IMR-90 (cell line): ENCODE results near the gene ULK1. TPM values are rescaled to one million over a fixed set of nuclear protein-coding genes. Genes with fewer than 3 reads are reported as not detected.

ENCODE experiments used
- ATAC-seq: fragments of 200-7000 bp; cut with Tn5 transposase; 2 replicates; pipeline ENCODE4 v1.9.1; 2020; ENCODE audit warnings: low read depth, mild to moderate bottlenecking, moderate library complexity
- BruUV-seq: library from RNA; stranded (reverse); fragments of 400-500 nt; replicated peaks from 2 replicates; lab custom pipeline; 2021; lab: Mats Ljungman, UMichigan
- CTCF ChIA-PET: fragments of 300-600 bp; formaldehyde crosslinking; extraction: SDS; loops from one replicate; lab custom pipeline; 2021; ENCODE audit warnings: antibody characterized with exemption; lab: Yijun Ruan, JAX
- POLR2A ChIA-PET: fragments of 300-600 bp; sonication (Branson Sonifier 250); formaldehyde crosslinking; loops from one replicate; lab custom pipeline; 2022; ENCODE audit warnings: antibody characterized with exemption; ENCODE audit not compliant: unreplicated experiment; lab: Charles Lee
- DNase-seq: peaks from one replicate; pipeline ENCODE4 v3.0.0; 2013
- H2AFZ ChIP-seq: replicated peaks from 2 replicates; pipeline ENCODE3; 2013; ENCODE audit warnings: low read length, mild to moderate bottlenecking; ENCODE audit not compliant: poor library complexity
- H2AK5ac ChIP-seq: 2 replicates; pipeline ENCODE4 v1.6.1; 2013; ENCODE audit warnings: low read depth, low read length, inconsistent platforms
- H2AK9ac ChIP-seq: replicated peaks from 2 replicates; pipeline ENCODE3; 2013; ENCODE audit warnings: mild to moderate bottlenecking, low read depth, low read length, moderate library complexity; ENCODE audit not compliant: poor library complexity
- H2BK120ac ChIP-seq: 2 replicates; pipeline ENCODE4 v1.6.1; 2013; ENCODE audit warnings: low read depth, low read length, inconsistent platforms
- H2BK15ac ChIP-seq: 3 replicates; pipeline ENCODE4 v1.6.1; 2013; ENCODE audit warnings: low read depth, low read length, inconsistent platforms
- H2BK20ac ChIP-seq: 2 replicates; pipeline ENCODE4 v1.6.1; 2013; ENCODE audit warnings: low read depth, mild to moderate bottlenecking, inconsistent platforms, low read length, moderate library complexity
- H2BK5ac ChIP-seq: 2 replicates; pipeline ENCODE4 v1.6.1; 2013; ENCODE audit warnings: mild to moderate bottlenecking, low read depth, low read length, inconsistent platforms; ENCODE audit not compliant: poor library complexity, severe bottlenecking
- H3K14ac ChIP-seq: replicated peaks from 2 replicates; pipeline ENCODE4 v1.6.1; 2013; ENCODE audit warnings: low read depth, low read length, inconsistent platforms
- H3K18ac ChIP-seq: 2 replicates; pipeline ENCODE4 v1.6.1; 2013; ENCODE audit warnings: low read depth, low read length, control low read depth
- H3K23ac ChIP-seq: 2 replicates; pipeline ENCODE4 v1.6.1; 2013; ENCODE audit warnings: low read depth, low read length, inconsistent platforms
- H3K27ac ChIP-seq: 2 replicates; pipeline ENCODE4 v1.5.1; 2013; ENCODE audit warnings: mild to moderate bottlenecking, control low read depth, low read length; ENCODE audit not compliant: insufficient read depth
- H3K27me3 ChIP-seq: 2 replicates; pipeline ENCODE4 v1.6.1; 2013; ENCODE audit warnings: low read length; ENCODE audit not compliant: control insufficient read depth, insufficient read depth
- H3K36me3 ChIP-seq: 2 replicates; pipeline ENCODE4 v1.6.1; 2013; ENCODE audit warnings: low read length, mixed read lengths; ENCODE audit not compliant: control insufficient read depth, insufficient read depth
- H3K4ac ChIP-seq: 2 replicates; pipeline ENCODE4 v1.6.1; 2013; ENCODE audit warnings: low read depth, low read length, inconsistent platforms
- H3K4me1 ChIP-seq: 2 replicates; pipeline ENCODE4 v1.6.1; 2013; ENCODE audit warnings: low read length, mixed read lengths; ENCODE audit not compliant: control insufficient read depth, insufficient read depth
- H3K4me2 ChIP-seq: 2 replicates; pipeline ENCODE4 v1.6.1; 2013; ENCODE audit warnings: low read depth, mild to moderate bottlenecking, control low read depth, low read length, moderate library complexity
- H3K4me3 ChIP-seq: 2 replicates; pipeline ENCODE4 v1.5.1; 2013; ENCODE audit warnings: low read depth, mild to moderate bottlenecking, control low read depth, low read length, moderate library complexity; ENCODE audit not compliant: insufficient read depth
- H3K56ac ChIP-seq: 2 replicates; pipeline ENCODE4 v1.6.1; 2013; ENCODE audit warnings: low read length, inconsistent platforms; ENCODE audit not compliant: insufficient read depth; ENCODE audit errors: extremely low read depth
- H3K79me1 ChIP-seq, 2 experiments: 2 replicates each; pipeline ENCODE4 v1.6.1; 2013; ENCODE audit warnings: low read length in 2 of 2, inconsistent platforms in 1 of 2, low read depth in 1 of 2
- H3K9ac ChIP-seq: 2 replicates; pipeline ENCODE4 v1.6.1; 2013; ENCODE audit warnings: low read depth, low read length, control low read depth
- H3K9me1 ChIP-seq: 2 replicates; pipeline ENCODE4 v1.6.1; 2013; ENCODE audit warnings: low read length, inconsistent platforms; ENCODE audit not compliant: insufficient read depth
- H3K9me3 ChIP-seq: 2 replicates; pipeline ENCODE4 v1.6.1; 2013; ENCODE audit warnings: low read length; ENCODE audit not compliant: control insufficient read depth, insufficient read depth
- H4K20me1 ChIP-seq: 2 replicates; pipeline ENCODE4 v1.6.1; 2013; ENCODE audit warnings: low read length, inconsistent platforms; ENCODE audit not compliant: insufficient read depth
- H4K5ac ChIP-seq: 2 replicates; pipeline ENCODE4 v1.6.1; 2013; ENCODE audit warnings: mild to moderate bottlenecking, low read depth, low read length, control low read depth
- H4K8ac ChIP-seq, 2 experiments: 2 replicates each; pipeline ENCODE4 v1.6.1; 2013; ENCODE audit warnings: low read depth in 2 of 2, low read length in 2 of 2, control low read depth in 1 of 2, inconsistent platforms in 1 of 2
- H4K91ac ChIP-seq: 2 replicates; pipeline ENCODE4 v1.6.1; 2013; ENCODE audit warnings: low read depth, low read length, inconsistent platforms; ENCODE audit not compliant: insufficient read depth
- BHLHE40 ChIP-seq: fragments of 150-350 bp; IDR thresholded peaks from 2 replicates; pipeline ENCODE4 v1.6.1; 2016; ENCODE audit warnings: mild to moderate bottlenecking, low read depth, low read length
- CEBPB ChIP-seq: IDR thresholded peaks from 2 replicates; pipeline ENCODE4 v1.6.1; 2012; ENCODE audit warnings: low read depth, low read length, improper control_type of control experiment
- FOS ChIP-seq: fragments of 150-350 bp; IDR thresholded peaks from 2 replicates; pipeline ENCODE4 v1.6.1; 2016; ENCODE audit warnings: low read depth, low read length
- MAZ ChIP-seq: IDR thresholded peaks from 2 replicates; pipeline ENCODE4 v1.6.1; 2012; ENCODE audit warnings: low read depth, mild to moderate bottlenecking, low read length, improper control_type of control experiment, moderate library complexity, borderline replicate concordance
- MXI1 ChIP-seq: IDR thresholded peaks from 2 replicates; pipeline ENCODE4 v1.6.1; 2012; ENCODE audit warnings: low read depth, mild to moderate bottlenecking, low read length, moderate library complexity, borderline replicate concordance
- NFE2L2 ChIP-seq: fragments of 150-350 bp; IDR thresholded peaks from 2 replicates; pipeline ENCODE4 v1.6.1; 2016; ENCODE audit warnings: low read depth, mild to moderate bottlenecking, low read length
- POLR2A ChIP-seq: IDR thresholded peaks from 2 replicates; pipeline ENCODE4 v1.6.1; 2012; ENCODE audit warnings: mild to moderate bottlenecking, low read depth, low read length
- RAD21 ChIP-seq: IDR thresholded peaks from 2 replicates; pipeline ENCODE4 v1.6.1; 2012; ENCODE audit warnings: low read length, improper control_type of control experiment
- SMC3 ChIP-seq: fragments of 150-350 bp; IDR thresholded peaks from 2 replicates; pipeline ENCODE4 v1.6.1; 2016; ENCODE audit warnings: low read depth, mild to moderate bottlenecking, antibody characterized with exemption, low read length, moderate library complexity
- WGBS, 2 experiments: methylation state at CpG; one replicate each; pipeline versions ENCODE4 v1.1.5 to v1.1.7; 2013; ENCODE audit warnings: missing lambda C conversion rate in 2 of 2; ENCODE audit not compliant: insufficient read length in 1 of 2; ENCODE audit errors: extremely low coverage in 2 of 2; 5-methylcytosine and 5-hydroxymethylcytosine counted together
- dilution Hi-C: fragments of 300-500 bp; cut with HindIII; formaldehyde crosslinking; loops from one replicate; pipeline ENCODE4 v1.14.3; 2018; ENCODE audit warnings: low sequenced_read_pairs; ENCODE audit not compliant: unreplicated experiment
- in situ Hi-C: fragments of 300-500 bp; cut with MboI; formaldehyde crosslinking; loops from 3 replicates; pipeline ENCODE4 v1.14.3; 2019; ENCODE audit warnings: low sequenced_read_pairs, inconsistent platforms, mixed read lengths
- intact Hi-C: fragments of 100-400 bp; cut with micrococcal nuclease; formaldehyde crosslinking; loops from 2 replicates; pipeline ENCODE4 v1.10.0; 2022
- polyA plus RNA-seq, 3 experiments: library from polyadenylated mRNA; depleted of rRNA; stranded (reverse); fragments of >200 nt; gene quantifications; 2 replicates each; pipeline ENCODE4 v1.2.3, GENCODE V29; 2012; ENCODE audit warnings: low replicate concordance in 1 of 3
- total RNA-seq: library from RNA; depleted of rRNA; stranded (reverse); fragments of >200 nt; gene quantifications from 2 replicates; pipeline ENCODE4 v1.2.3, GENCODE V29; 2012
- TF ChIP-seq, protein P1 (sequence below): conservative IDR thresholded peaks from 2 replicates; pipeline ENCODE4 v1.5.1; 2012; ENCODE audit warnings: mild to moderate bottlenecking, low read depth, low read length, improper control_type of control experiment

The ULK1 gene
- total and polyA plus RNA-seq, 2 of the 4 experiments (the other 2 are of a cell fraction): 1.8 to 19.2 TPM

GRCh38 chr12:131947482-131948027 lies 53.1 kb downstream of the ULK1 start:
- no peak overlapping the region for H3K14ac ChIP-seq
- H3K4ac ChIP-seq: no peak overlapping the region
- peaks cover 4% of the 10 kb centered on the region; the same call in 1 of the 2 replicates for H3K9me1 ChIP-seq
- peaks cover 2% of the 10 kb centered on the region for H3K4me1 ChIP-seq
- dilution Hi-C loops: no loop called here
- no peak overlapping the region for H3K56ac ChIP-seq
- no peak overlapping the region for H2BK5ac ChIP-seq
- peak overlapping the region; percentile 65 for H2AK9ac ChIP-seq
- intact Hi-C loops: no loop called here
- peaks cover 11 to 13% of the 10 kb centered on the region in 2 experiments; a peak in 3 of 4 replicates for H3K79me1 ChIP-seq
- no peak overlapping the region for H4K8ac ChIP-seq
- H4K20me1 ChIP-seq: peaks cover 16% of the 10 kb centered on the region
- no peak for ATAC-seq
- no peak overlapping the region for H3K4me3 ChIP-seq
- no peak for DNase-seq
- H3K9ac ChIP-seq: no peak overlapping the region
- no peak overlapping the region for H3K18ac ChIP-seq
- TF ChIP-seq FOS (no peak), MAZ (no peak), MXI1 (no peak), BHLHE40 (no peak), POLR2A (no peak), SMC3 (no peak), NFE2L2 (no peak), RAD21 (no peak), CEBPB (no peak)
- TF ChIP-seq, protein P1, sequence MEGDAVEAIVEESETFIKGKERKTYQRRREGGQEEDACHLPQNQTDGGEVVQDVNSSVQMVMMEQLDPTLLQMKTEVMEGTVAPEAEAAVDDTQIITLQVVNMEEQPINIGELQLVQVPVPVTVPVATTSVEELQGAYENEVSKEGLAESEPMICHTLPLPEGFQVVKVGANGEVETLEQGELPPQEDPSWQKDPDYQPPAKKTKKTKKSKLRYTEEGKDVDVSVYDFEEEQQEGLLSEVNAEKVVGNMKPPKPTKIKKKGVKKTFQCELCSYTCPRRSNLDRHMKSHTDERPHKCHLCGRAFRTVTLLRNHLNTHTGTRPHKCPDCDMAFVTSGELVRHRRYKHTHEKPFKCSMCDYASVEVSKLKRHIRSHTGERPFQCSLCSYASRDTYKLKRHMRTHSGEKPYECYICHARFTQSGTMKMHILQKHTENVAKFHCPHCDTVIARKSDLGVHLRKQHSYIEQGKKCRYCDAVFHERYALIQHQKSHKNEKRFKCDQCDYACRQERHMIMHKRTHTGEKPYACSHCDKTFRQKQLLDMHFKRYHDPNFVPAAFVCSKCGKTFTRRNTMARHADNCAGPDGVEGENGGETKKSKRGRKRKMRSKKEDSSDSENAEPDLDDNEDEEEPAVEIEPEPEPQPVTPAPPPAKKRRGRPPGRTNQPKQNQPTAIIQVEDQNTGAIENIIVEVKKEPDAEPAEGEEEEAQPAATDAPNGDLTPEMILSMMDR: no peak
- ChIA-PET POLR2A (no interaction called here), CTCF (no interaction called here)
- no peaks in the 10 kb centered on the region for H3K27me3 ChIP-seq
- H2BK120ac ChIP-seq: no peak overlapping the region
- in situ Hi-C loops: no loop called here
- H3K4me2 ChIP-seq: no peak overlapping the region
- H2BK20ac ChIP-seq: no peak overlapping the region
- H2BK15ac ChIP-seq: no peak overlapping the region
- H3K23ac ChIP-seq: no peak overlapping the region
- no TSS peak for BruUV-seq
- H3K36me3 ChIP-seq: peaks cover 10% of the 10 kb centered on the region
- no peaks in the 10 kb centered on the region for H3K9me3 ChIP-seq
- 47% methylated on average over 2 of the region's 8 CpGs; no CpG with 5 or more reads in 1 of the 2 experiments for WGBS, 2 experiments
- peak overlapping the region; percentile 39; the same call in 1 of the 2 replicates for H2AK5ac ChIP-seq
- H3K27ac ChIP-seq: no peak overlapping the region
- no peak overlapping the region for H4K91ac ChIP-seq
- peak overlapping the region; percentile 63 for H2AFZ ChIP-seq
- no peak overlapping the region for H4K5ac ChIP-seq
